Measurements from ENCODE around the gene SLC10A7.

Gene SLC10A7

GRCh38 chr4:146294776-146295175 lies 227.0 kb downstream of the SLC10A7 start:
- no peak for DNase-seq

GRCh38 chr4:146292508-146292907 lies 229.2 kb downstream of the SLC10A7 start:
- DNase-seq, result no peak

GRCh38 chr4:146291313-146291712 lies 230.4 kb downstream of the SLC10A7 start:
- DNase-seq, result no peak

GRCh38 chr4:146288193-146288592 lies 233.5 kb downstream of the SLC10A7 start:
- DNase-seq, result no peak

GRCh38 chr4:146285037-146285436 lies 236.7 kb downstream of the SLC10A7 start:
- no peak for DNase-seq

GRCh38 chr4:146283758-146284651 lies 237.7 kb downstream of the SLC10A7 start:
- no peak for DNase-seq

GRCh38 chr4:146282657-146283056 lies 239.1 kb downstream of the SLC10A7 start:
- no peak for DNase-seq

GRCh38 chr4:146278986-146279385 lies 242.8 kb downstream of the SLC10A7 start:
- DNase-seq, result no peak

GRCh38 chr4:146275370-146275769 lies 246.4 kb downstream of the SLC10A7 start:
- DNase-seq, result no peak

GRCh38 chr4:146274774-146275173 lies 247.0 kb downstream of the SLC10A7 start:
- DNase-seq, result no peak

GRCh38 chr4:146273204-146273901 lies 248.4 kb downstream of the SLC10A7 start:
- DNase-seq, result no peak

- DNase-seq, result no peak
These were observed 250.3 kb downstream of the SLC10A7 start for GRCh38 chr4:146271466-146271865.

- no peak for DNase-seq
These were observed 252.5 kb downstream of the SLC10A7 start for GRCh38 chr4:146269228-146269653.

GRCh38 chr4:146267826-146268225 lies 253.9 kb downstream of the SLC10A7 start:
- no peak for DNase-seq

- DNase-seq, result no peak
These were observed 255.7 kb downstream of the SLC10A7 start for GRCh38 chr4:146265950-146266490.

- no peak for DNase-seq
These were observed 257.9 kb downstream of the SLC10A7 start for GRCh38 chr4:146263793-146264192.

GRCh38 chr4:146261041-146261440 lies 260.7 kb downstream of the SLC10A7 start:
- DNase-seq, result no peak

- peak; percentile 55 for DNase-seq
These were observed 261.2 kb downstream of the SLC10A7 start for GRCh38 chr4:146260521-146260920.

GRCh38 chr4:146257511-146257910 lies 264.2 kb downstream of the SLC10A7 start:
- DNase-seq, result no peak

GRCh38 chr4:146256328-146256727 lies 265.4 kb downstream of the SLC10A7 start:
- no peak for DNase-seq

- no peak for DNase-seq
These were observed 265.9 kb downstream of the SLC10A7 start for GRCh38 chr4:146255874-146256273.

GRCh38 chr4:146255463-146255862 lies 266.3 kb downstream of the SLC10A7 start:
- DNase-seq, result no peak

- DNase-seq, result no peak
These were observed 268.6 kb downstream of the SLC10A7 start for GRCh38 chr4:146252969-146253611.
